ENCODE measurements around the gene B4GALNT4.
"Not testable (repeated sequence)": the region's sequence is repeated elsewhere in the genome, so short reads cannot be mapped to it uniquely, and the experiment has no call there.

Gene B4GALNT4

DNA sequence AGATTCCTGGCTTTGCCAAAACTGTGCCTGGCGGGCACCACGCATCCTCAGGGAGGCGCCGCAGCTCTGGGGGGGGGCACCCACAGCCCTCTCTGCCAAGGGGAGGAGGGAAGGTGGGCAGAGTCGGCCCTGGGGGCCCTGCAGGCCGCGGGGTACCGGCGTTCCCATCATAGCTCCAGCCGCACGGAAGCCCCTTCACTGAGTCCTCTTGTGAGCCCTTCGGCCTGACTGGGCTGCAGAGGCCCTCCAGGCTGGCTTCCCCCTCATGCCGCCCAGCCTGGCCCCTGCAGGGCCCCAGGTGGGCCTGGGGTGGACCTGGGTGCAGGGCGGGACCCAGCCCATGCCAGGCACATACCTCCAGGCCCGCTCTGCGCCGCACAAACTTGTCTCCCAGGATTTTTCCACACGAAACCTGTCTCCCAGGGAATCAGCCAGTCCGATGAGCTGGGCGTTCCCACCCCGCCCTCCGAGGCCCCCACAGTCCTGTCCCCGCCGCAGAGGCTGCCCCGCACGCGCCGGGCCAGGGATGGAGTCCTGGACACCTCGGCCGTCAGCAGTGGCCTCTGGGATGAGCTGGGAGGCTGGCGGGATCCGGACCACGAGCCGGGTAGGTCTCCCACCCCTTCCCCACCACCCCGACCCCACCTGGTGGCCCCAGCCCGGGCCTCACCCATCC, 22.9 kb downstream of the B4GALNT4 start:
- DNase-seq (ENCODE audit: low read depth) = no peak

DNA sequence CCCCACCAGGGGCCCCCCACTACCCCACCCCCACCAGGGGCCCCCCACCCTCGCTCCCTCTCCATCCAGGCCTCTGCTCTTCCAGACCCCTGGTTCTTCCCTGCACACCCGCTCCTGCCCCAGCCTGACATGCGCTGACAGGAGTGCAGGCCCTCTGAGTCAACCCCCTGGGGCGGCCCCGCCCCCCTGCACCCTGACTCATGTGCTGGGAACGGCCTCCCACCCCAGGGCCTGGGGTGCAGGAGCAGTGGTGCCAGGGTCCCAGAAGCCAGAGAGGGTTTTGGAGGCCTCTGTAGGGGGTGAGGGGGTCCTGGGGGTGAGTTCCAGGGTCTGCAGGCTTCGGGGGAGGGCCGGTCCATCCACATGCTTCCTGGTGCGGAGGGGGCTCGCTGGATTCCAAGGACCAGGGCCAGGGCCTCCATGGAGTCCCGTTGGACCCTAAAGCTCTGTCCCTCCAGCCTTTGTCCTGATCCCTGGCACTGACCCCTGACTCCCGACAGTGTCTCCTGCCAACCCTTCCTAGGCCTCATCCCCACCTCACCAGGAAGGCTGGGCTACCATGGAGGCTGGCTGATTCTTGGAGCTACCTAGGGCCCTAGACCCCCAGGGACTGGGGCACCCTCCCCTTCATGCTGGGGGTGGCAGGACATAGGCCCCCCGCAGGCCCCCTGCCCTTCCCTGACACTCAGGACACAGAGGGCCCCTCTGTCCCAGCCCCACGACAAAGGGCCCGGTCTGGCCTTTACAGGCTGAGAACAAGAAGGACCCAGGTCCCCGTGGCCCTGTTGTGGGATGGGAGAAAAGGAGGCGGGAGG, 24.1 kb downstream of the B4GALNT4 start:
- DNase-seq (ENCODE audit: low read depth) = peak; percentile 72

DNA sequence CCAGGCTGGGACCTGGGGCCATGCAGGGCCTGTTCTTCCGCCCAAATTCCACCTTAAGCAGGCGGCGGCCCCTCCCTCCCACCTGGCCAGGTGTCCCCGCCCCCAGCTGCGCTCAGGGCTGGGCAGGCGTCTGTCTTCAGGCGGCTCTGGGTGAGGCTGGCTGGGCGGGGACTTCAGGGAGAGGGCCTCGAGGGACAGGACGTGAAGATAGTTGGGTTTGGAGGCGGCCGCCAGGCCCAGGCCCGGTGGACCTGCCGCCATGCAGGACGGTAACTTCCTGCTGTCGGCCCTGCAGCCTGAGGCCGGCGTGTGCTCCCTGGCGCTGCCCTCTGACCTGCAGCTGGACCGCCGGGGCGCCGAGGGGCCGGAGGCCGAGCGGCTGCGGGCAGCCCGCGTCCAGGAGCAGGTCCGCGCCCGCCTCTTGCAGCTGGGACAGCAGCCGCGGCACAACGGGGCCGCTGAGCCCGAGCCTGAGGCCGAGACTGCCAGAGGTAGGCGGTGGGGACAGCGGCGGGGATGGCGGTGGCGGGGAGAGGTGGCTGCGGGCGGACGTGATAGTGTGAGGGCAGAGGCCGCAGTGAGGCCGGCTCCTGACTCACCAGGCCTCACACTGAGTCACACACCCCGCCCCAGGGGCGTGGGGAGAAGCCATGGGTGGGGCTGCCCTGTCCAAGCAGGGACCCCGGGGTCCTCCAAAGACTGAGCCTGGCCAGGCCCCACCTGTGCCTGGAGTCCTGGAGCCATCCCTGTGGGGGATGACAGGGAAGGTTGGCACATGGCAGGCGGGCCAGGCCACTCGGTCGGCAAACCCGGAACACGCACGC, 24.9 kb downstream of the B4GALNT4 start, which contains the start of gene PKP3:
Gene PKP3 (plus strand): TSS at position 176 of the 824 bp plus-strand sequence. CDS start 84 bp downstream, at position 260.
- DNase-seq (ENCODE audit: low read depth) = no peak

DNA sequence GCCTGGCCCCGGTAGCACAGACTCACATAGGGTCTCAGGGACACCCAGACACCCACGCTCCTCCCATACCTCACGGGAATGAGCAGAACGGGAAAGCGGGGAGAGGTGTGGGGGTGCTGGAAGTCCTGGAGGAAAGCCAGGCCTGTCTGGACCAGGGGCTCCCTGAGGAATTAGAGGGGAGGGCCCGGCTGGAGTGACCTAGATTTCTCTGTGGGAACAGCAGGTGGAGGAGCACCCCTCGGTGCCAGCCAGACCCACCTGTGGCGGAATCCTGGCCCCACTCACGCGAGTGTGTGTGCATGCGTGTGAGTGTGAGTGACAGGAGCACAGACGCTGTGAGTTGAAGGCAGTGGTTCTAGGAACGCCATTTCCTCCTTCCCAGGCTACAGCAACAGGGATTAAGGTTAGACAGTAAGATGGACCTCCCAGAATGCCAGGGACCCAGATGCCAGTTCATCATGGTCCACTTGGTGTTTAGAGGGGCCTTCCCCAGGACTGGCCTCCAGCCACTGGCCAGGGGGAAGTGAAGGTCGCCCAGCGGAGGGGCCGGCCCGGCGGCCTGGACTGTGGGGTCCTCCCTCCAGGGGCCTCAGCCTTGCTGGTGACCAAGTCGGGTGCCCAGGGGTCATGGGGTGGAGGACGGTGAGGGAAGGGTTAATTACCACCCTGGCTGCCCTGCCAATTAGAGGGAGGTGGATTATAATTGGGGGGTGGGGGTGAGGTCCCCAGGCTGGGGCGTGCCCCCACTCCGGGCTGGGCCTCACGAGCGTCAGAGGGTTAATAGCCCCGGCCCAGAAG, 25.8 kb downstream of the B4GALNT4 start:
- no peak for DNase-seq (ENCODE audit: low read depth)

DNA sequence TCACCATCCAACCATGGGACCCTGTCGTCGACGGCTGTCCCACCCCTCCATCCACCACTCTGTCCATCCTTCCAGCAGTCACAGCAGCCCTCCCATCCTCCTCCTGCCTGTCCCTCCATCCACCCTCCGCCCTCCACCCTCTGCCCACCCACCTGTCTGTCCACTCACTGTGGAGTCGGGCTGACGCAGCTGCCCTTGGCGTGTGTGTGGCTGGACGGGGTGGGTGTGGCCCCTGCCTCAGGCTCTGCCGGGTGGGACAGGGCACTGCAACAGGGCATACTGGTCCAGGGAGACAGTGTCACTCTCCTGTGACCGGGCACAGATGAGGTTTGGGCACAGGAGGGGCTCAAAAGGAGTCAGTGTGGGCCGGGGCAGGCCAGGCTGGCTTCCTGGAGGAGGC, 26.6 kb downstream of the B4GALNT4 start:
- no peak for DNase-seq (ENCODE audit: low read depth)

DNA sequence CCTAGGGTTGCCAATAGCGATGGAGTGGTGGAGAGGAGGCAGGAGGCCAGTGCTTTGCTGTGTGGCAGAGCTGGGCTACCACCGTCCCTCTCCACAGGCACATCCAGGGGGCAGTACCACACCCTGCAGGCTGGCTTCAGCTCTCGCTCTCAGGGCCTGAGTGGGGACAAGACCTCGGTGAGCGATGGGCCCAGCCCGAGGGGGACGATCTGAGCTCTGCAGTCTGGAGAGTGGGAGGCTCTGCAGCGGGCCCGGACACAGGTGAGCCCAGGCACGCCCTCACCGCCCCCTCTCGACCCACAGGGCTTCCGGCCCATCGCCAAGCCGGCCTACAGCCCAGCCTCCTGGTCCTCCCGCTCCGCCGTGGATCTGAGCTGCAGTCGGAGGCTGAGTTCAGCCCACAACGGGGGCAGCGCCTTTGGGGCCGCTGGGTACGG, 27.2 kb downstream of the B4GALNT4 start:
- no peak for DNase-seq (ENCODE audit: low read depth)

DNA sequence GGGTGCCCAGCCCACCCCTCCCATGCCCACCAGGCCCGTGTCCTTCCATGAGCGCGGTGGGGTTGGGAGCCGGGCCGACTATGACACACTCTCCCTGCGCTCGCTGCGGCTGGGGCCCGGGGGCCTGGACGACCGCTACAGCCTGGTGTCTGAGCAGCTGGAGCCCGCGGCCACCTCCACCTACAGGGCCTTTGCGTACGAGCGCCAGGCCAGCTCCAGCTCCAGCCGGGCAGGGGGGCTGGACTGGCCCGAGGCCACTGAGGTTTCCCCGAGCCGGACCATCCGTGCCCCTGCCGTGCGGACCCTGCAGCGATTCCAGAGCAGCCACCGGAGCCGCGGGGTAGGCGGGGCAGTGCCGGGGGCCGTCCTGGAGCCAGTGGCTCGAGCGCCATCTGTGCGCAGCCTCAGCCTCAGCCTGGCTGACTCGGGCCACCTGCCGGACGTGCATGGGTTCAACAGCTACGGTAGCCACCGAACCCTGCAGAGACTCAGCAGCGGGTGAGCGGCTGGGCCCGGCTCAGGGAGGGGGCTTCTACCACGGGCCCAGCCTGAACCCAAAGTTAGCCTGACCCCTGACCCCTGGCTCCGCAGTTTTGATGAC, 27.7 kb downstream of the B4GALNT4 start:
- peak; percentile 36 for DNase-seq (ENCODE audit: low read depth)

DNA sequence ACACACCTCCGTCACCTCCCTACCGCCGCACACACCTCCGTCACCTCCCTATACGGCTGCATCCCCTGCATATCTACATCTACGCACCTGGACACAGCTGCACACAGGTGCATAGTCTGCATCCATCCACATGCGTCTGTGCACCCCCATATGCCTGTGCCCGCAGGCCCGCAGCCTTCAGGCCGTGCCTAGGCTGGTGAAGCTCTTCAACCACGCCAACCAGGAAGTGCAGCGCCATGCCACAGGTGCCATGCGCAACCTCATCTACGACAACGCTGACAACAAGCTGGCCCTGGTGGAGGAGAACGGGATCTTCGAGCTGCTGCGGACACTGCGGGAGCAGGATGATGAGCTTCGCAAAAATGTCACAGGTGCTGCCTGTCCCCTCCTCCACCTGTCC, 29.5 kb downstream of the B4GALNT4 start:
- no peak for DNase-seq (ENCODE audit: low read depth)

DNA sequence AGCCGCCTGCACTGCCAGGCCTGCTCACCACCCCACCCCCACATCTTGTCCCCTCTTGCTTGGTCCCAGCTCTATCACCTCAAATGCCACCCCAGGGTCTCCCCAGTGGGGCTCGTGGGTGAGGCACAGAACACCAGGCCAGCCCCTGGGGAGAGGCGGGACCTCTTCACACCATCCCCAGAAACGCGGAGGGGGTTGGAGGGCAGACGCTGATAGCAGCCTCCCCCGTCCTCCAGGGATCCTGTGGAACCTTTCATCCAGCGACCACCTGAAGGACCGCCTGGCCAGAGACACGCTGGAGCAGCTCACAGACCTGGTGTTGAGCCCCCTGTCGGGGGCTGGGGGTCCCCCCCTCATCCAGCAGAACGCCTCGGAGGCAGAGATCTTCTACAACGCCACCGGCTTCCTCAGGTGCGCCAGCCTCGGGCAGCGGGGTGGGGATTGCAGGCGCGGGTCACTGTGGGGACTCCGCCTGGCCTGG, 30.5 kb downstream of the B4GALNT4 start:
- DNase-seq (ENCODE audit: low read depth) = no peak

DNA sequence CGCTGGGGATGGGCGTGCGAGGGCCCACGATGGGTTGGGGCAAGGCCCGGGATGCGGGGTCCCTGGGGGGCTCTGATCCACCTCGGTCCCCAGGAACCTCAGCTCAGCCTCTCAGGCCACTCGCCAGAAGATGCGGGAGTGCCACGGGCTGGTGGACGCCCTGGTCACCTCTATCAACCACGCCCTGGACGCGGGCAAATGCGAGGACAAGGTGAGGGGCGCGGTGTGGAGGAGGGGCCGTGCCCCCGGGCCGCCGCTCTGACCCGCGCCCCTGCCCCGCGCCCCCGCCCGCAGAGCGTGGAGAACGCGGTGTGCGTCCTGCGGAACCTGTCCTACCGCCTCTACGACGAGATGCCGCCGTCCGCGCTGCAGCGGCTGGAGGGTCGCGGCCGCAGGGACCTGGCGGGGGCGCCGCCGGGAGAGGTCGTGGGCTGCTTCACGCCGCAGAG, 31.0 kb downstream of the B4GALNT4 start:
- DNase-seq (ENCODE audit: low read depth) = no peak

DNA sequence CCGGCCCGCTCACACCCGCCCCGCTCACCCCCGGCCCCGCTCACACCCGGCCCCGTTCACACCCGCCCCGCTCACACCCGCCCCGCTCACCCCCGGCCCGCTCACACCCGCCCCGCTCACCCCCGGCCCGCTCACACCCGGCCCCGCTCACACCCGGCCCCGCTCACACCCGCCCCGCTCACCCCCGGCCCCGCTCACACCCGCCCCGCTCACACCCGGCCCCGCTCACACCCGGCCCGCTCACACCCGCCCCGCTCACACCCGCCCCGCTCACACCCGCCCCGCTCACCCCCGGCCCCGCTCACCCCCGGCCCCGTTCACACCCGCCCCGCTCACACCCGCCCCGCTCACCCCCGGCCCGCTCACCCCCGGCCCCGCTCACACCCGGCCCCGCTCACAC, 31.9 kb downstream of the B4GALNT4 start:
- DNase-seq (ENCODE audit: low read depth) = not testable (repeated sequence)

DNA sequence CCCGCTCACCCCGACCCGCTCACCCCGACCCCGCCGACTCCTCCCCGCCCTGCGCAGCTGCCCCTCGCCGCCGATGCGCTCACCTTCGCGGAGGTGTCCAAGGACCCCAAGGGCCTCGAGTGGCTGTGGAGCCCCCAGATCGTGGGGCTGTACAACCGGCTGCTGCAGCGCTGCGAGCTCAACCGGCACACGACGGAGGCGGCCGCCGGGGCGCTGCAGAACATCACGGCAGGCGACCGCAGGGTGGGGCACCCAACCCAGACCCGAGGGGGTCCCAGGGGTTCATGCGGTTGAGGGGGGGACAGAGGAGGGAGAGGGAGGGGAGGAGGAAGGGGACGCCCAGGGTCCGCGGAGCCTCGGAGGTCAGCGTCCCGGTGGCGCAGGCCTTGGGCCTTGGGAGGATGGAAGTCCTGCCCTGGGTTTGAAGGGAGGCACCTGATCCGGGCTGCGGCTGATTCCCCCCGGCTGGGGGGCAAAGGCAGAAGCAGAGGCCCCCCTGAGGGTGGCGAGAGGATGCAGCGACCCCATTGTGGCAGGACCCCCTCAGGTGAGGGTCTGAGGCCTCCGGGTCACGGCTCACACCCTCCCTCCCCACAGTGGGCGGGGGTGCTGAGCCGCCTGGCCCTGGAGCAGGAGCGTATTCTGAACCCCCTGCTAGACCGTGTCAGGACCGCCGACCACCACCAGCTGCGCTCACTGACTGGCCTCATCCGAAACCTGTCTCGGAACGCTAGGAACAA, 33.9 kb downstream of the B4GALNT4 start:
- DNase-seq (ENCODE audit: low read depth) = no peak

DNA sequence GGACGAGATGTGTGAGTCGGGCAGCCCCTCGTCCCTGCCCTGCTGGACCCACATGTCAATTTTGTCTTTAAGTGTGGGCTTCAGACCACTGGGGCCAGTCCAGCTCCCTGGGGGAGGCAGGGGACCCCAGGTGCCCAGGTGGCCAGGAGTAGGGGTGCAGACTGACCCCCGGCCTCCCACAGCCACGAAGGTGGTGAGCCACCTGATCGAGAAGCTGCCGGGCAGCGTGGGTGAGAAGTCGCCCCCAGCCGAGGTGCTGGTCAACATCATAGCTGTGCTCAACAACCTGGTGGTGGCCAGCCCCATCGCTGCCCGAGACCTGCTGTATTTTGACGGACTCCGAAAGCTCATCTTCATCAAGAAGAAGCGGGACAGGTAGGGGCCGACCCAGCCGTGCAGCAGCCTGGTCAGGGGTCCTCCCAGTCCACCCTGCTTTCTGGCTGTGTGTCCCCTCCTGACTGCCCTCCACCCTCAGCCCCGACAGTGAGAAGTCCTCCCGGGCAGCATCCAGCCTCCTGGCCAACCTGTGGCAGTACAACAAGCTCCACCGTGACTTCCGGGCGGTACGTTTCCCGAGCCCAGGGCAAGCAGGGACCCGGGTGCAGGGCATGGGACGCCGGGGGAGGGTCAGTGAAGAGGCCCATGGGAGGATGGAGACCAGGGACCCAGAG, 34.6 kb downstream of the B4GALNT4 start:
- no peak for DNase-seq (ENCODE audit: low read depth)

DNA sequence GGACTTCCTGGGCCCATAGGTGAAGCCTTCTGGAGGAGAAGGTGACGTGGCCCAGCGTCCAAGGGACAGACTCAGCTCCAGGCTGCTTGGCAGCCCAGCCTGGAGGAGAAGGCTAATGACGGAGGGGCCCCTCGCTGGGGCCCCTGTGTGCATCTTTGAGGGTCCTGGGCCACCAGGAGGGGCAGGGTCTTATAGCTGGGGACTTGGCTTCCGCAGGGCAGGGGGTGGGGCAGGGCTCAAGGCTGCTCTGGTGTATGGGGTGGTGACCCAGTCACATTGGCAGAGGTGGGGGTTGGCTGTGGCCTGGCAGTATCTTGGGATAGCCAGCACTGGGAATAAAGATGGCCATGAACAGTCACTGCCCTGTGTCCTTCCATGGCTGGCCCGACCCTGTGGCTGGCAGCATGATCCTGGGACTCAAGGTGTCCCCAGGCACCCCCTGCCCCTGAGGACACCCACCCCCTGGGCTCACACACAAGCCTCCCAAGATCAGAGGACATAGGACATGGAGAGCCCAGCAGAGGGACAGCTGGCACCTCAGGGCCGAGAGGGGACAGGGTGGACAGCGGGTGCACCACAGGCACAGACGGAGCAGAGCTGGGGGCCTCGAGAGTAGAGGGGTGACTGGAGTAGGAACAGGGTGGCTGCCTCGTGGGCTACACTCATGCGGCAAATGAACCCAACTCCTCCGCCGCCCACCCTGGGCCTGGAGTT, 35.4 kb downstream of the B4GALNT4 start:
- DNase-seq (ENCODE audit: low read depth) = no peak

DNA sequence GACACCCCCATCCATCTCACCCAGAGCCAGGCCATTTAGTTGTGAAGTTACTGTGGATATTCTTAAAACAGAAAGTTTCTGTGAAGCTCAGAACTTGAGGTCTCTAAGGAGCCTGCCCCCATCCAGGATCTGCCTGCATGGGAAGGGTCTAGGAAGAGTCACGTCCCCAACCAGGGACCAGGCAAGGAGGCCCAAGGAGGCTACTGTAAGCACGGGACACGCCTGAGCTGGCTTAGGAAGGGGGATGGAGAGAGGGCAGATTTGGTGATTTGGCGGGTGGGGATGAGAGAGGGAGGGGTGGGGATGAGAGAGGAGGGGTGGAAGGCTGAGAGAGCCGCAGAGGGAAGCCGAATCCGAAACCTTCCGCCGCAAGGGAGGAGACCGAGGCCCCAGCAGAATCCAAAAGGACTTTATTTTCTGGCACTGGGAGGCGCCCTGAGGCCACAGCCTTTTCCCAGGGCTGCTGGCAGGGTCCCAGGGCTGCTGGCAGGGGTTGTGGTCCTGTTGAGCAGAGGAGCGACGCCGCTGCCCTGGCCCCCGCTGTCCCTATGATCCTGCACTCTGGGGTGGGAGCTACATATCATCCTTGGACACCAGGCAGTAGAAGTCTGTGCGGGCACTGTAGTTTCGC, 36.1 kb downstream of the B4GALNT4 start:
- no peak for DNase-seq (ENCODE audit: low read depth)

DNA sequence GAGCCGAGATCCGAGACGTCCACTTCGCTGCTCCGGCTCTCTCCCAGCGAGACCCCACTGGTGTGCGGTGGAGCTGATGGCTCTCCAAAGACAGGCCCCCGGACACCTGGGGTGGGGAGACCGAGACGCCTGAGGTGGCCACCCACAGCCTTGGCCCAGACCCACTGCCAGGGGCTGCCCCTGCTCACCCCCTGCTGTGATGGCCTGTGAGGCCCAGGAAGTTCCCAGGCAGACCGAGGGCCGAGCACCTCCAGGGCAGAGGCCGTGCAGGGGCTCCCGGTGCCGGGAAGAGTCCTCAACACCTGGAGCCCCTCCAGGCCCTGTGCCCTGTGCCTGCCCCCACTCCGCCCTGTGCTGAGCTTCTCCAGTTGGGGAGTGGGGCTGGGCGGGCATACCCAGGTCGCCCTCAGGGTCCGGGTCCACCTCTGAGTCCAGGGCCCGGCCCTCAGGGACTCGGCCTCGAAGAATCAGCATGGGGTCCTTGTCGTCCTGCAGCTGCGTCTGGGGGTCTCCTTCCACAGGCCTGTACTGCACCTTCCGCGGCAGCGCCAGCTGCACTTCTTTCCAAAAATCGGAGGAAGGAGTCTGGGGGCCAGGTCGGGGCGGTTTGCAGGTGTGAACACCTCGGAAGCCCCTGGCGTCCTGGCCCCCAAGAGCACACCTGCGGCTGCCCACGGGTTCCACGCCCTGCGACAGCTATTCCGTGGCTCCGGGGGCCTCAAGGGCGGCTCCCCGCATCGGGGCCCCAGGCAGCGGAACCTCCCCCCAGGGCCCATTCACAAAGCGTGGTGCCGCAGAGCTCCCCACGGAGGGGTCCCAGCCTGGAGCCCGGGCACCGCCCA, 36.9 kb downstream of the B4GALNT4 start:
- DNase-seq (ENCODE audit: low read depth) = no peak

DNA sequence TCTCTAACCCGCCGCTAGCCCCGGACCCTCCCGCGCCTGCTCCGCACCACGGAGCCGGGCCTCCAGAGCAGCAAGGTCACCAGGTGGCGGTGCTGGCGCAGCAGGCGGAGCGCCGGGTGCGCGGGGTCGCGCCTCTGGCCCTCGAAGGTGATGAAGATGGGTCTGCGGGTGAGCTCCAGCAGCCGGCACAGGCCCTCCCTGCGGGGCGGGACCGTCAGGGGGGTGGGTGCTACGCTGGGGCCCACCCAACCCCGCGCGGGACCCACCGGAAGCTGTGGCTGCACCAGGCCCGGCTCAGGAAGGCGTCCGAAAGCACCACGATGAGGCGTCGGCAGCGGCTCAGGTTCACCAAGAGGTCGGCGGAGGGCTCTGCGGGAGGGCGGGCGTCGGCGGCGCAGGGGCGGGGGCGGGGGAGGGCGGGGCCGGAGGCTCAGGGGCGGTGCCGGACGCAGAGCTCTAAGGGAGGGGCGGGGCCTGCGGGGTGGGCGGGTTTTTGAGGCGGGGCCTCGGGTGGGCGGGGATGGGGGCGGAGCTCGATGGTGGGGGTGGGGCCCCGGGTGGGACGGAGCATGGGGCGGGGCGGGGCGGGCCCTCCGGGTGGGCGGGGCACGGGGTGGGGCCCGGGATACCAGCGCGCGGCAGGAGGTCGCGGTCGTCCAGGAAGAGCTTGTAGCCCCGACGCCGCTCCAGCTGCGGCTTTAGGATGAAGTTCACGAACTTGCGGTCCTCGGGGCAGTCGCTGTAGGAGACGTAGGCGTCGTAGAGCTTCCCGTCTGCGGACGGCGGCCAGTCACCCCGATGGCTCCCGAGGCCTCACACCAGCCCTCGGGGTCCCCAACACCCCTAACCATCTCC, 37.7 kb downstream of the B4GALNT4 start:
- peak; percentile 35 for DNase-seq (ENCODE audit: low read depth)
